ENCODE results near the gene UGT3A1.

DNA sequence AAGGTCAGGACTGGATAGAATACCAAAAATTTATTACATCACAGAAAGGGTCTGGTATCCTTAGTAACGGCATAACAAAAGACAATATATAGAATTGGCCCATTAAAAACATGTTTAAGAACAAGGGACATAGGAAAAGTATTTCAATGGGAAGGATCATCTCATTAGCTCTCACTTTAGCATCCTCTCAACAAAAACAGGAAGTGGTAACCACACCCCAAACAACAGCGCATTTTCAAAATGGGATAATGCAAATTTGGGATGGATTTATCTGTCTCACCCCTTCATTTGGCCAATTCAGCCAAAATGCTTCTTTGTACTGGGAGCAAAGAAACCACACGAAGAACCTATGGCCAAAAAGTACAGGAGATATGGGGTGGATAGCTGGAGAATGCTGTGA is 9.8 kb upstream of the UGT3A1 start:
- TF ChIP-seq, protein P1, sequence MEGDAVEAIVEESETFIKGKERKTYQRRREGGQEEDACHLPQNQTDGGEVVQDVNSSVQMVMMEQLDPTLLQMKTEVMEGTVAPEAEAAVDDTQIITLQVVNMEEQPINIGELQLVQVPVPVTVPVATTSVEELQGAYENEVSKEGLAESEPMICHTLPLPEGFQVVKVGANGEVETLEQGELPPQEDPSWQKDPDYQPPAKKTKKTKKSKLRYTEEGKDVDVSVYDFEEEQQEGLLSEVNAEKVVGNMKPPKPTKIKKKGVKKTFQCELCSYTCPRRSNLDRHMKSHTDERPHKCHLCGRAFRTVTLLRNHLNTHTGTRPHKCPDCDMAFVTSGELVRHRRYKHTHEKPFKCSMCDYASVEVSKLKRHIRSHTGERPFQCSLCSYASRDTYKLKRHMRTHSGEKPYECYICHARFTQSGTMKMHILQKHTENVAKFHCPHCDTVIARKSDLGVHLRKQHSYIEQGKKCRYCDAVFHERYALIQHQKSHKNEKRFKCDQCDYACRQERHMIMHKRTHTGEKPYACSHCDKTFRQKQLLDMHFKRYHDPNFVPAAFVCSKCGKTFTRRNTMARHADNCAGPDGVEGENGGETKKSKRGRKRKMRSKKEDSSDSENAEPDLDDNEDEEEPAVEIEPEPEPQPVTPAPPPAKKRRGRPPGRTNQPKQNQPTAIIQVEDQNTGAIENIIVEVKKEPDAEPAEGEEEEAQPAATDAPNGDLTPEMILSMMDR (IDR thresholded peaks at IDR 0.05): no peak
- no peak for TF ChIP-seq POLR2A (IDR thresholded peaks at IDR 0.05)
- TF ChIP-seq POLR2AphosphoS5 (IDR thresholded peaks at IDR 0.05): no peak

Data from prostate gland (tissue), 2 donors.